ENCODE measurements around the gene ADGRG2.

Gene ADGRG2

DNA sequence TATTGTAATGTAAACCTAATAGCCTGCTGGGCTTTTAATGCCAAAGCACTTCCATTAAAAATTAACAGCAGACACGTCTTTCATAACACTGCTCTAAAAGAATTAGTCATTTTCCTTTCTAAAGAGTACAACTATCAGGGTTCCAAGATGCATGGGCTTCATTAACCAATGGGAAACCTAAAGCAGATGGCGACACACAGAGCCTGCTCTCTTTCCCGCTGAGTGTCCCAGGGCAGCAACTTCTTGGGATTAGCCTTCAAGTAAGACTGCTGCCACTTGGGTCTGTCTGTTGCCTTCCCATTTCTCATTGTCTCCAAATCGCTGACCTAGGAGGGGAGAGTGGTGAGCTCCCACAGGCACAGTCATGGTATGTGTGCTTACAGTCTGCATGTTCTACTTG is 124.4 kb downstream of the ADGRG2 start:
- DNase-seq = no peak

DNA sequence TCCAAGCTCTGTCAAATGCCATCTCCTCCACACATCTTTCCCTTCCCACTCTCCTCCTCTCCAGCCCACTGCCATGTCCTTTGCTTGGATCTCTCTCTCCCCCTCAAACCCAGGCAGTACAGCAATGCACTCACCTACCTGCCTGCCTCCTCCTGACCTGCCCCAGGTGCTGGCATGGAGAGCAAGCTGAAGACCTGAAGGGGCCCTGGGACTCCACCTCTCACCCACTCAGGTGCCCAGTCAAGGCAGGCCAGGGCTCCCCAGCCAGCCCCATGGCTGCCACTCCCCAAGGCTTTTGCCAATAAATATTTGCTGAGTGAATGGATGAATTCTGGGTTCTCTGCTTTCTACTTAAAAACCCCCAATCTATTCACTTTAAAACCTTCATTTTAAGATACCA is 125.7 kb downstream of the ADGRG2 start:
- DNase-seq = no peak

DNA sequence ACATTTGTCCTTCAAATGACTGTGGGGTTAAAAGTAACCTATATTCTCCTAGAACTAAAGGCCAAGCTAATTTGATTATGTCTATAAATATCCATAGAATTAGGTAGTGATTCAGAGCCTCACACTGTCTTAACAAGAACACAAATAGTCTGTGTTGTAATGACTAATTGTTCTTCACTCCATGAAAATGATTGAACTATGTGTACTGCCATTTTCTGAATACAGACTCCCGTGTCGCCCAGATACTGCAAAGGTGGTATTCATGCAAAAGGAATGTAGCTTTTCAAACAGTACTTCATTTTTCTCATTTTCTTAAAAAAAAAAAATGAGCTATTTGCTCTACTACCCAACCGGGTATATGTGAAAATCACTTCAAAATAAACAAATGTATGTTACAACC is 127.0 kb downstream of the ADGRG2 start:
- DNase-seq = no peak

DNA sequence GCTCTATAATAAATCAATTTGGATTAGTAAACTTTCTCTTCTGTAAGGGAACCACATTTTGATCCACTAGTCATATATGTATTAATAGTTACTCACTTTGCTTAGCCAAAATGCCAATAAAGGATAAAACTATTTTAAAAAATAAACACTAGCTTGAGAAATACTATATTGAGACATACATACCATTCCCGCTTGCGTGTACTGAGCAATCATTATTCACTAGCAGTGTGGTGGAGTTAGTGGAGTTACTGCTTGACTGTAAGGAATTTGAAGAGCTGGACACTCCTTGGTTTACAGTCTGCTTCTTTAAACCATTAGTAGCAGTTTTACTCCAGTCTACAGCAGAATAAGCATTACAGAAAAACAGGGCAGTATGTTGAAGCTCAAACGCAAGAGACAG is 127.6 kb downstream of the ADGRG2 start:
- no peak for DNase-seq

DNA sequence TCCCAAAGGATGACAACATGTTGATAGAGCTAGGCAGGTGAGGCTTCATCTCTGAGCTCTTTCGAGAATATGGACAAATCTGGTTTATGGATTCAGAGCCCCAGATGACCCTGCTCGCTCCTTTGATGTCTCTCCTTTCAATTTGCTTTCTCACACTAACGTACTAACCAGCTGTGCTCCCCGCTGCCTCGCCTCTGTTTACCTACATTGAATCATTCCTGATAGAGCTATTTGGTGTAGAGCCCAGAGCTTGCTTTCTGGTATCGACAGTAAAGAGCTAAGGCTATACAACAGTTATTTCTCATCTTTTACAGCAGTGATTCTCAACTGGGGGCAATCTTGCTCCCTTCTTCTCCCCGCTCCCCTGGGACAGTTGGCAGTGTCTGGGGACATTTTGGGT is 129.4 kb downstream of the ADGRG2 start:
- DNase-seq = no peak

DNA sequence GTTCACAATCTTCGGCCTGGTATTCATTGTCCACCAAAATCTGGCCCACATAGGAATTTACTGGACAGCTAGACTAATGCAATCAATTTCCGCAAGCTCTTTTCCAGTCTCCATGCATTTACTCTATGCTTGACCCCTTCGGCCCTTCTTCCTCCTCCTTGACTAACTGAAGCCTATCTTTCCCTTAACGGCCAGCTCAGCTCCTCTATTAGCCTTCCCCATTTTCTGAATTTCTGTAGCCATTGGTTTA is 137.2 kb downstream of the ADGRG2 start:
- no peak for DNase-seq

DNA sequence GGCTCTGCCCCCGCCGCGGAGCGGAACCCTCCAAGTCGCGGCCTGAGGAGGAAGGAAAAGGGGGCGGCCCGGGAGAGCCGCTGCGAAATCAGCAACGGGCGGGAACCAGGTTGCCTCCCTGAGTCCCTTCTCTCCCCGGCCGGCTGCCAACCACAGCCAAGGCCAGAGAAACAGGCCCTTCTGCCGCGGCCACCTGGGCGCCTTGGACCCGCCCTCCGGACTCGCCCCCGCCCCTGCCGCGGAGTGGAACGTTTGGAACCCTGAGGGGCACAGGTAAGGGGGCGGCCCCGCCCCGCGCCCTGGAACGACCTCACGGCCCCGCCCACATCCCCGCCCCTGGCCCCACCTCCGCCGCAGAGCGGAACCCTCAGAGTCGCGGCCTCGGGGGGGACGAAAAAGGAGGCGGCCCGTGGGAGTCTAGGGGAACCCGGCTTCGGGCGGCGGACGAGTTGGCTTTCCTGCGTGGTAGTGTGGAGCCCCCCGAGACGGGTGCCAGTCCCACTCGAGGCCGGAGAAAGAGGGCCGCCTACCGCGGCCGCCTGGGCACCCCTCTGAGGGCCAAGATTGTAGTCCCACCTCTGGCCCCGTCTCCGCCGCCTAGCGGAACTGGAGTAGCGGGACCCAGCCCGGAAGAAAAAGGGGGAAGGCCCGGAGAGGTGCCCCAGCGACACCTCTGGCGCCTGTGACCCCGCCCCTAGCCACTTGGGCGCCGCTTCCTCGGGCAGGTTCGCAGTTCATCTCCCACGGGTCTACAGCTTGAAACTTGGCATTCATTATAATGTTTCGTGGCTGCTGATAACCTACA is 137.7 kb downstream of the ADGRG2 start:
- peak; percentile 91 for DNase-seq

DNA sequence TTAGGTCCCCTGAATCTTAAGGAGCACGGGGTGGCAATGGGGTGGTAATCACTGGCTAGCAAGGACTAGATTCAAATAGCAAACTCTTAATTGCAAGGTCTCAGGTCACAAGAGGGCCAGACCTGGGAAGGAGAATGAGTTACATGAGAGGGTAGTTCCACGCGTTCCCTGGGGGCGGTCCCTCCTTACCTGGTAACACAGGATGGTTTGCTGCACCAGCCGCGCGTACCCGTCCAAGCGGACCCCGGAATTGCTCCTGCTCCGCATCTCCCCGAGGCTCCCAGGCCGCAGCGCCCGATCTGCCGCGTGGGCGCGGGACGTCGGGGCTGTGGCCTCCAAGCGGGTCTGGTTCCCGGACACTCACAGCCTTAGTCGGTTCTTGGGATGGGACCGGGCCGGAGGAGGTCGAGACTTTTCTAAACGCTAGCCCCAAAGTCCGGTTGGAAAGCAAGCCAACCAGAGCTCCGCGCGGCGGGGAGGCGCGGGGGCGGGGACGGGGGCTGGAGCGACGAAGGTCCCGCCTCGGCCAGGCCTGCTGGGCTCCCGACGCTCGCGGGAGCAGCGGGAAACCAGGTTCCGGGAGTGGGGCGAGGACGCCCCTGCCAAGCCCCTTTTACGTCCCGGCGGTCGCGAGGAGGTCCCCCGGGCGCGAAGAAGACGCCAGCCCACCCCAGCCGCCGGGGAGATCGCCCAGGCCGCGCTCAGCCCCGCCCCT is 138.4 kb downstream of the ADGRG2 start, which contains the start of gene PHKA2:
Gene PHKA2 (minus strand): TSS at position 449 of the 715 bp plus-strand sequence. CDS start 182 bp downstream, at position 267.
- DNase-seq = peak; percentile 89

DNA sequence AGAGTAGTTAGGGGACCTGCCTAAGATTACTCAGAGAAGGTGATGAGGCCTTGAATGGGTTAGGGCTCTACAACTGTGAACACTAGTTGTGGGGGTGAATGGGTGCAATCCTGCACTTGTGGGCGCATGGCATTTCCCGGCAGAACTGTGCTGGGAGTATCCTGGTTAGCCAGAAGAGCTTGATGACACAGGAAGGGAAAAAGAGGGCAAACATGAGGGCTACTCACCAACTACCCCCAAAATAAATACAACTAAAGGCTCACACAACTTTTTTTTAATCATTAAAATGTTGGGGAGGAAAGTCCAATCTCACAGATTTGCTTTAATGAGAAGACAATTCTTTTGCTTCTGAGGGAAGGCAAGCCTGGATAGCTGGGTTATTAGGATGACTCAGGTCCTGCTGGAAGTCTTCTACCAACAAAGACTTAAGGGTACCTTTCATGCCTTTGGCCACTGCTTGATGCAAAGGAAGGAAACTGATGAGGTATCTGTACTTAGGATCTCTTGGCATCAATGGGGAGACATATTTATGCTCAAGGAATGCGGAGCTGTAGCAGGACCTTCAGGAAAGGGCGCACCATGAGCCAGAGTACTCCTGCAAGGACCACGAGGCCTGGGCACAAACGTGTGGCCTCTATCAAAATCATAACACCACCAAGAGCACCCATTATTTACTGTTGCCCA is 141.0 kb downstream of the ADGRG2 start:
- DNase-seq = no peak

DNA sequence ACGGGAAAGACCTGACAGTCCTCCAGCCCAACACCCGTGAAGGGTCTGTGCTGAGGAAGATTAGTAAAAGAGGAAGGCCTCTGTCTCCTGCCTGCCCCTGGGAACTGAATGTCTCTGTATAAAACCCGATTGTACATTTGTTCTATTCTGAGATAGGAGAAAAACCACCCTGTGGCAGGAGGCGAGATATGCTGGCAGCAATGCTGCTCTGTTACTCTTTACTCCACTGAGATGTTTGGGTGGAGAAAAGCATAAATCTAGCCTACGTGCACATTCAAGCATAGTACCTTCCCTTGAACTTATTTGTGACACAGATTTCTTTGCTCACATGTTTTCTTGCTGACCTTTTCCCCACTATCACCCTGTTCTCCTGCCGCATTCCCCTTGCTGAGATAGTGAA is 142.0 kb downstream of the ADGRG2 start:
- peak; percentile 69 for DNase-seq

DNA sequence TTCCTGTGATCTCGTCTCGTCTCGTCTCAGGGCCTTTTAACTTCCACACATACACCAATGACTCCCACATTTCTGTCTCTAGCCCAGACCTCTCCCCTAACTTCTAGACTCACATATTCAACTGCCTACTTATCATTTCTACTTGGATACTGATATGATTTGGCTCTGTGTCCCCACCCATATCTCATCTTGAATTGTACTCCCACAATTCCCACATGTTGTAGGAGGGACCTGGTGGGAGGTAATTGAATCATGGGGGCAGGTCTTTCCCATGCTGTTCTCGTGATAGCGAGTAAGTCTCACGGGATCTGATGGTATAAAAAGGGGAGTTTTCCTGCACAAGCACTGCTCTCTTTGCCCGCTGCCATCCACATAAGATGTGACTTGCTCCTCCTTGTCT is 147.3 kb downstream of the ADGRG2 start:
- DNase-seq = no peak

DNA sequence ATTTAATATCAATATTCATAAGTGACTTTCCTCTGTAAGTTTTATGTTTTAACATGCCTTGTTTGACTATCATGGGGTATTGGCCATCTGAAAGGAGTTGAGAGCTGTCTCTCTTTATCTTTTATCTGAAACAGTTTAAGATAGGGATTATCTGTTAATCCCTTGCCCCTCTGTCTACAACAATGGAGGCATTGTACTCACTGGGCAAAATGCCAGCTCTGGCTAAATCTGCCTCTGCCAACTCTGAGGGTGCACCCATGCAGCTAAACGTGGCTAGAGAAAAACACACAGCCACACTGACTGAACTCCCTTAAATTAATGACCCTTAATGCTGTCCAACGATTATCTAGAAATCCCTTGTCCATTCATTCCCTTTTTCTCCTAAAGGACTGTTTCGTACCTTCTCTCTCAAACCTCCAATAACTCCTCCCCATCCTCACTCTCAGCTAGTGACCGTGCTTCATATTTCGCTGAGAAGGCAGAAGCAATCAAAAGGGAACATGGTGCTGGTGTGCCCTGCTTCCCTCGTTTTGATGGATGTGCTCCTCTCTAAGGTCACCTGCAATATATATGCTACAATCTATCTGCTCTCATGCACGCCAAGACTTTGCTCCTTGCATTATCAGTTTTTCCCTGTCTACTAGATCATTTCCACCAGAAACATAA is 148.6 kb downstream of the ADGRG2 start:
- DNase-seq = peak; percentile 46

DNA sequence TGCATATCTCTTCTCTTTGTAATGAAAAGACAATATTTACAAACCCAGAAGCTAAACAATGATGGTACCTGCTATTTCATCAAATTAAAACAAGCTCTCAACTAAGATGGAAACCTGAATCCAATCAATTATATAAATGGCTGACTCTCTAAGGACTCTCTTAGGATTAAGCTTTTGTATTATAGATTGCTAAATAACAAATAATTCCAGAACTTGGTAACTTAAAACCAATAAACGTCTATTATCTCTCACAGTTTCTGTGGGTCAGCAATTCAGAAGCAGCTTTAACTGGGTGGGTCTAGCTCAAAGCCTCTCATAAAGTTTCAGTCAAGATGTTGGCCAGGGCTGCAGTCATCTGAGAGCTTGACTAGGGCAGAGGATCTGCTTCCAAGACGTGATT is 150.8 kb downstream of the ADGRG2 start:
- DNase-seq = no peak

DNA sequence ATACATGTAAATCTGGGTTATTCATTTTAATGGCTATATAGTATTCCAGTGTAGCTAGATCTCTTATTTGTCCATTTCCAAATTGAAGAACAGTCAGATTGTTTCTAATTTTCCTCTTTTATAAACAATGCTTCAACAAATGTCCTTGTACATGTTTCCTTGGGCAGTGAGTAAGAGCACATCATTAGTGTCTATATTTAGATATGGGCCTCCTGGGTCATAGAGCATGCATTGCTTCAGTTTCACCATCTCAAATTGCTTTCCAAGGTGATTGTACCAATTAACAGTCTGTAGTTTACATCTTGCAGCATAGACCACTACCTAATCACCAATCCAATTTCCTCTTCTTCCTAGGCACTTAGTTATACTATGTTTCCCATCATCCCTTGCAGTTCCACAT is 151.8 kb downstream of the ADGRG2 start:
- DNase-seq = no peak

DNA sequence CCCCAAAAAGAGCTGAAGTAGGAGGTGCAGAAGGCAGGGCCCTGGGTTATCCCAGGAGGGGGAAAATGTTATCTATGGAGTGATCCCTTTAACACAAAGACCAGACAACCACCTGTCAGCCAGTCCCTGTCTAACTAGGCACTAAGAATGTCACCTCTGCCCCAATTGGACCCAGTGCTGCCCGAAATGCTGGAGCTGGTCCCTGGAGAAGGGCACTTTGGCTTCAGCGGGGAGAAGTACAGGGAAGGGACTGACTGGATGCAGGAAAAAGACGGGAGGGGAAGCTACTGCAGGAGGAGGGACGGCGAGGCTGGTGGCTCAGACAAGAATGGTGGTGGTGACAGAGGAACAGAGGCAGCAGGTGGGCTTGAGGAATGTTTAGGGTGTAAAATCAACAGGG is 155.6 kb downstream of the ADGRG2 start:
- DNase-seq = no peak

DNA sequence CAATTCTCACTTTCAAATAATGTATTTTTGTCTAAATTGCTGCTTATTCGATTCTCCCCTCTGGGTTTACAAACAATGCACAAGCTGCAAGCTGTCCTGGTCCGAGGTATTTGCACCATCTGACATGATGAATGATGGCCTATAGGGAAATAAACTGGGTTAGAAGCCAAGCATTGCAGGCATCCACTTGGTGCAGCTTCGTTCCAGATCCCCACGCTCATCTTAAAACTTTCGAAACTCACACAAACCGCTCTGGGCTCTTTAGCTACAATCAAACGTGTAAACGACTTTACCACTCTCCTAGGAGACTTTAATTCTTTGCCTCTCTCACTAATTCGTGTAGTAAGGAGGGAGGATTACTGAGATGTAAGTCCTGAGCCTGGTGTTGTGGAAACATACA is 157.4 kb downstream of the ADGRG2 start:
- no peak for DNase-seq

DNA sequence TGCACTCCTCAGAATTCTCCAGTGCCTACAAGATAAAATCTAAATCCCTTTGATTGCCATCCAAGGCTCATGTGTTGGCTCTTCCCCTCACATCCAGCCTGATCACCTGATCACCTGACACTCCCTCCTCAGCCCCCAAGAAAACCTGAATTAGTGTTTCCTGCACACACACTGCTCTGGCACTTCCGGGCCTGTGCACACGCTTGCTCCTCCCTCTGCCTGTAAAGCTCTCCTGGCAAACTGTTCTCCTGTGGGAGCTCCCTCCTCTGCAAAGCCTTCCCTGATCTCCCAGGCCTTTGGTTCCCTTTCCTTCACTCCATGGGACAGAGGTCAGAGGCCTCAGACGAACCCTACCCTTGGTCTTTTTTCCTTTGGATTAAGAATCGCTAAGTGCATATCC is 158.2 kb downstream of the ADGRG2 start:
- DNase-seq = no peak

DNA sequence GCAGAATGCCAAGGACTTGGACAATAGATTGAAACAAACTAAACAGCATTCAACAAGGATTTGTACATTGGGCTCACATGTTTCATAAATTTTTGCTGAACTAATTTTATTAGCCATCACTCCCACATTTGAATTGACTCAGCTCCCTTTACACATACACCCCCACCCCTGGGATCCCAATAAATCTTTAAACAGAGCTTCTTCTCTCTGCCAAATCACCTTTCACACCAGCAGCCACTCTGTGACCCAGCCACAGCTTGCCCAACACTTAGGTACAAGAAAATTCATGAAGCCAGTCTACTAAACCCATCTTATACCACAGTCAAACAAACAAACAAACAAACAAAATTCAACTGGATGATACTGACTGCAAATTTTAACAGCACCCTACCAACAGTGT is 159.9 kb downstream of the ADGRG2 start:
- no peak for DNase-seq

DNA sequence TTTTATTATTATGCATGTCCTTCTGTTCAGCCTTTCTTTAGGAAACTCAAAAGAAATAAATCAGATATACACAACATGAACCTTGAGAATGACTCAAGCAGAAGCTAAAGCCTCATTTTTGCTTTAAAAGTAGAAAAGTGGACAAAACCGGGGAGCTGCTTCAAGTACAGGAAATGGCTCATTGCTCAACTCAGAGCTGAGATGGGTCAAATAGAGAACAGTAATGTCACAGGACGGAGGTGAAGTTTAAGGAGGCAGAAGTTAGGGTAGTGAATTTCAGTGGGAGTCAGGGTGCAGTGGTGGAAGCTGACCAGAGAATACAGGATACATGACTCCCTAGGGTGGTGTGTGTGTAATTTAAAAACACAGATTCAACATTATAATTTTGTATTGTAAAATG is 160.6 kb downstream of the ADGRG2 start:
- DNase-seq = peak; percentile 44

DNA sequence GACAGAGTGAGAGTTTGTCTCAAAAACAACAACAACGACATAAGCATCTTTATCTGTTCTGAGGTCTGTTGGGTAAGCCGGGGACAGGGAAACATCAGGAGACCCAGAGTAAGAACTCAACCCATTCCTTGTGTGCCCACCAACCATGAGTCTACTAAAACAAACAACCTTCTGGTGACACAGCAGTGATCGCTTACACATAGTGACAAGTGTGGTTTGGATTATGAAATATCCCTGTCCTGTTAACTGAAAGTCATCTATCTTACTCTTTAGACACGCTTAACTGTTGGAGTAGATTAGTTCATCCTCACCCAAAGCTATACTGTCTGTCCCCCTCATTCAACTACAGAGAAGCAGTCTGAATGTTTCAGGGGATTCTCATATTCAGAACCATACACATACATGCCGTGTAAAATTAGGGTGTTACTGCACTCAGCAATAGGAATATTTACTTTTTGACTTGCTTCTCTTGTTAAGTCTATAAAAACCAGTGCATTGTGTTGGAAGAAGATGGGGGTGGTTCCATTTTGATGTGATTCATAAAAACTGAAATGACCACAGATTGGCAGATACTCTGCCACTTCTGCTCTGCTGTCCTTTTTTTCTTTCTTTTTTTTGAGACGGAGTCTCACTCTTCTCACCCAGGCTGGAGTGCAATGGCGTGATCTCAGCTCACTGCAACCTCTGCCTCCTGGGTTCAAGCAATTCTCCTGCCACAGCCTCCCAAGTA is 165.8 kb downstream of the ADGRG2 start:
- peak; percentile 66 for DNase-seq

DNA sequence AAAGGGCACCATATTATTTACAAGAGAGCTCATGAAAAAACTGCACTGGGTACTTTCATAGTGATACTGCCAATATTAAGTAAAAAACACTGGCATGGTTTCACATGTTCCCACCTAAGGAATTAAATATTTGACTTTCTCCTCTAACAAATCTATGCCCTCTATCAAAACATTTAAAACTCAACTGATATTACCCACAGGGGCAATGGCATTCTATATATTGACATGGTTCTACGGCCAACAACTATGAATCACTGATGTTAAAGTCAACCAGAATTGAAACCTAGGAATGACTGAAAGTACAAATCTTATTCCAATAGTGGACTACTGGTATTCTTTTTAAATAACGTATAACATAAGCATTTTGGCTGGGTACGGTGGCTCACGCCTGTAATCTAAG is 166.6 kb downstream of the ADGRG2 start:
- DNase-seq = no peak

DNA sequence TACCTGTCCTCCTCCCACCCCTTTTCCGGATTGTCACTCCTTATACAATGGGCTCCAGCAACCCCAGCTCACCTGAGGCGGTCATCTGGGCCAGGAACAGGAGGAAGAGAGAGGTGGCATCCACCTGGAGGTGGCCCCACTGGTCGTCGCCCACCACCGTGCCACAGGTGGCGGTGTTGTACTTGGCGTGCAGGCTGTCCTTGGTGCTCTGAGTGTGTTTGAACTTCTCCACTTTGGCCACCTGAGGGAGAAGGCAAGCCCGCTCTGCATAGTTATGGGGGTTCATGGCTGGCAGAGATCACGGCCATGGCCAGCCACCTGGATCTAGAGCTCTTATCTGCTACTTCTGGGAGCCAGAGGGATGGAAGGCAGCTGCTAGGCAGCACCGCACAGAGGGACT is 171.2 kb downstream of the ADGRG2 start:
- peak; percentile 42 for DNase-seq

DNA sequence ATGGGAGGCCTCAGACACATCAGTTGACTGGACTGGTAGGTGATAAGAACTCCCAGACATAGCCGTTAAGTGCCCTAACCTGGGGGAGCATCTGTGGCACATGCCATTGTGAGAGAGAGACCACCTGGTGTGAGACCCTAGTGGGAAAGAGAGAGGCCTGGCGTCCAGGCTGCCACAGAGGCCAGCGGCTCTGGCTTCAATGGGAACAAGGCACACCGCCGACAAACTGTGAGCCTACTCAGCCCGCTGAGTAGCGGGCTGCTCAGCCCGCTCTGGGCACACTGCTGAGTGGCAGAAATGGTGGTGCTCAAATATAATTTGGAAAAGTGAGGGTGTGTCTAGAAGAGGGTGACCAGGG is 172.3 kb downstream of the ADGRG2 start:
- no peak for DNase-seq

Data from hematopoietic multipotent progenitor cell treated with erythropoietin and hydrocortisone succinate and interleukin-3 and kit ligand, for 4 days (in vitro differentiated cells).